Duodenal mucosa (tissue), 2 donors: Measurements from ENCODE around the gene RO60.
A peak's percentile ranks its signal among the peaks of the same experiment; 100 is the strongest.

ENCODE experiments used
- H3K27ac ChIP-seq: one replicate; pipeline ENCODE4 v1.7.0; 2013; ENCODE audit warnings: low read depth, low read length
- H3K27me3 ChIP-seq, 2 donors: one replicate each; pipeline ENCODE4 v1.7.0; 2013; ENCODE audit warnings: low read length in 2 of 2, control low read depth in 1 of 2; ENCODE audit not compliant: insufficient read depth in 2 of 2, control insufficient read depth in 1 of 2
- H3K36me3 ChIP-seq, 2 donors: one replicate each; pipeline ENCODE4 v1.7.0; 2013; ENCODE audit warnings: low read length in 2 of 2, control low read depth in 1 of 2; ENCODE audit not compliant: insufficient read depth in 2 of 2, control insufficient read depth in 1 of 2
- H3K4me1 ChIP-seq, 2 donors: one replicate each; pipeline ENCODE4 v1.7.0; 2013; ENCODE audit warnings: low read length in 2 of 2, control low read depth in 1 of 2; ENCODE audit not compliant: insufficient read depth in 2 of 2, control insufficient read depth in 1 of 2
- H3K4me3 ChIP-seq, 2 donors: one replicate each; pipeline ENCODE4 v1.7.0; 2013; ENCODE audit warnings: low read length in 2 of 2, low read depth in 1 of 2
- H3K9ac ChIP-seq, 2 donors: one replicate each; pipeline ENCODE4 v1.7.0; 2013; ENCODE audit warnings: low read length in 2 of 2, low read depth in 1 of 2
- H3K9me3 ChIP-seq, 2 donors: one replicate each; pipeline ENCODE4 v1.7.0; 2013; ENCODE audit warnings: low read length in 2 of 2, control low read depth in 1 of 2; ENCODE audit not compliant: control insufficient read depth in 1 of 2

The RO60 gene

DNA sequence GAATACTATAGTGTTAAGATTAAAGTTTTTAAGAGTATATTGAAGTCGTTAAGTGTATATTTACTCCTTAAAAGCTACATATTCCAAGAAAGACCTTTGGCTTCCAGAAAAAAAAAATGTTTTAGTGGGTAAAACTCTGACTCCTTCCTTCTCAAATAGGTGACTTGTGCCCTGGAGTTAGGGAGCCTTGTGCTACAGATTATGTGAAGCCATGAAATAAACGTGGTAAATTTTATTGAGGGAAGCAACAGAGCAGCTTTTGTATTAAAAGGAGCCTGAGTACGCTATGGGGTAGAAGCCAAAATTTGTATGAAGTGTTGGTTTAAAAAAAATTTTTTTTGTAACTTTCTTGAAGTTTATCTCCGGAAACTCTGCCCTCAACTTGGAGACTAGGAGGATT lies 994 bp downstream of the RO60 start:
- Histone ChIP-seq H3K36me3 (peaks cover 0 to under 1% of the 10 kb centered on the region in 2 donors), H3K9ac (peak overlapping the region; percentile 93 to 97), H3K27ac (no peak overlapping the region), H3K27me3 (no peaks in the 10 kb centered on the region), H3K9me3 (no peaks in the 10 kb centered on the region), H3K4me3 (peak overlapping the region; percentile 95 to 98), H3K4me1 (peaks cover 12 to 21% of the 10 kb centered on the region in 2 donors)

DNA sequence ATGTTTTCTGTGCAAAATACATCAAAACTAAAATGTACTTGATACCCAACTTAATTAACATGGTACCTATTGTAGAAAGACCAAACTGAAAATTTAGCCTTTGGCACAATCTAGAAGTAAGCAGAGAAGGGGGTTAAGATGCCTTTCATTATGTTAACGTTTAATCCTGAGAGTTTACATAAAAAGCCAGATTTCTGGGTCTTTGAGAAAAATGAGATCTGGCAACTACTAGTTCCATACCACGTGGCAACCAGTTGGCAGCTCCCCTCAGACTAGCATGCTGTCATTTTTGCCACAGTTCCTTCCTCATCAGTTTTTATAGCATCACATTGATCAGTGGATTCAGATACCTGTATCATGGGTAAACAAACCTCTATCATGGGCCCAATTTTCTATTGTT lies 1.5 kb downstream of the RO60 start:
- Histone ChIP-seq H3K9me3 (no peaks in the 10 kb centered on the region), H3K27me3 (no peaks in the 10 kb centered on the region), H3K27ac (no peak overlapping the region), H3K36me3 (no peaks in the 10 kb centered on the region), H3K4me3 (peak overlapping the region; percentile 95 to 98), H3K4me1 (peaks cover 12 to 21% of the 10 kb centered on the region in 2 donors), H3K9ac (peak overlapping the region in 1 of 2 donors; percentile 93)

- no peaks in the 10 kb centered on the region for H3K27me3 ChIP-seq
- H3K4me3 ChIP-seq: no peak overlapping the region
- H3K27ac ChIP-seq: no peak overlapping the region
- no peaks in the 10 kb centered on the region for H3K9me3 ChIP-seq
- peaks cover 10 to 12% of the 10 kb centered on the region in 2 donors for H3K4me1 ChIP-seq
- no peak overlapping the region for H3K9ac ChIP-seq
- H3K36me3 ChIP-seq: no peaks in the 10 kb centered on the region
Observed at GRCh38 chr1:193062698-193063463, 3.5 kb downstream of the RO60 start.

DNA sequence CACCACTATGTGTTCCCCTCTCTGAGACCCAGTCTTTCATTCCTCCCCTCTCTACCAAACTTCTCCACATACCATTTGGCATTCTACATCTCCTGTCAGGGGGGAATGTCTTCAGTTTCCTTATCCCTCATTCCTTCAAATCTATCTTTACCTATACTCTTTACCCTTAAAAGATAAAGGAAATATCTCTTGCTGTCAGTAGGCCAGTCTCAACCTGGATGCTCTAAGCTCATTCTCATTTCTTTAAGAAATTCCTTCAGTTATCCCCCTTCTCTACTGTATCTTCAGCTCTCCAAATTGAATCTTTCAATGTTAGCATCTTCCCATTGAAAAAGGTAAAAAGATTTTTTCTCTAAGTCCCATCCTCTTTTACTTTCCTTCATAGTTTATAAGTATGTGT lies 6.5 kb downstream of the RO60 start:
- Histone ChIP-seq H3K4me1 (peaks cover 4 to 9% of the 10 kb centered on the region in 2 donors), H3K9ac (no peak overlapping the region), H3K9me3 (no peaks in the 10 kb centered on the region), H3K36me3 (peaks cover 0 to 6% of the 10 kb centered on the region in 2 donors), H3K27ac (no peak overlapping the region), H3K27me3 (no peaks in the 10 kb centered on the region), H3K4me3 (no peak overlapping the region)

GRCh38 chr1:193066606-193067005 lies 7.2 kb downstream of the RO60 start:
- Histone ChIP-seq H3K9ac (no peak overlapping the region), H3K4me1 (peaks cover 0 to 6% of the 10 kb centered on the region in 2 donors), H3K36me3 (peaks cover 0 to 6% of the 10 kb centered on the region in 2 donors), H3K27ac (no peak overlapping the region), H3K4me3 (no peak overlapping the region), H3K27me3 (no peaks in the 10 kb centered on the region), H3K9me3 (no peaks in the 10 kb centered on the region)

- Histone ChIP-seq H3K9me3 (no peaks in the 10 kb centered on the region), H3K4me1 (peaks cover 0 to 6% of the 10 kb centered on the region in 2 donors), H3K27ac (no peak overlapping the region), H3K36me3 (peaks cover 0 to 6% of the 10 kb centered on the region in 2 donors), H3K4me3 (no peak overlapping the region), H3K9ac (no peak overlapping the region), H3K27me3 (no peaks in the 10 kb centered on the region)
Observed at GRCh38 chr1:193068013-193068412, 8.6 kb downstream of the RO60 start.

GRCh38 chr1:193069748-193070385 lies 10.5 kb downstream of the RO60 start:
- Histone ChIP-seq H3K4me1 (peaks cover 0 to 6% of the 10 kb centered on the region in 2 donors), H3K36me3 (peaks cover 0 to 10% of the 10 kb centered on the region in 2 donors), H3K9me3 (no peaks in the 10 kb centered on the region), H3K4me3 (no peak overlapping the region), H3K27ac (no peak overlapping the region), H3K9ac (no peak overlapping the region), H3K27me3 (no peaks in the 10 kb centered on the region)

DNA sequence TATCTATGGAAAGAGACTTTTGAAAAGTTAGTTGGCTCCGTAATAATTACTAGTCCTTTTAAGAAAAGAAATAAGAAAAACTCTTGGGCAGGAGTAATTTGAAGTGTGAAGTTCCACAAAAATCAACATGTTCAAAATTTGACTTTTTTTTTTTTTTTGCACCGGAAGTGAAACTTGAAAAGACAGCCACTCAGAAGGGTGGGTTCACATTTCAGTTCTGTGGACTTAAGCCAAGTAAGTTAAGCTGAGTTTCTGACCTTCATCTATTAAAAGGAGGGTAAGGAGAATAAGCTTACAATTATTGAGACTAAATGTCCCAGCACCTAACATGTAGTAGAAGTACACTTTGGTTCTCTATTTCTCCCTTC lies 11.0 kb downstream of the RO60 start:
- Histone ChIP-seq H3K27ac (no peak overlapping the region), H3K9me3 (no peaks in the 10 kb centered on the region), H3K27me3 (no peaks in the 10 kb centered on the region), H3K36me3 (peaks cover 0 to 10% of the 10 kb centered on the region in 2 donors), H3K4me3 (no peak overlapping the region), H3K4me1 (peaks cover 0 to 6% of the 10 kb centered on the region in 2 donors), H3K9ac (no peak overlapping the region)

DNA sequence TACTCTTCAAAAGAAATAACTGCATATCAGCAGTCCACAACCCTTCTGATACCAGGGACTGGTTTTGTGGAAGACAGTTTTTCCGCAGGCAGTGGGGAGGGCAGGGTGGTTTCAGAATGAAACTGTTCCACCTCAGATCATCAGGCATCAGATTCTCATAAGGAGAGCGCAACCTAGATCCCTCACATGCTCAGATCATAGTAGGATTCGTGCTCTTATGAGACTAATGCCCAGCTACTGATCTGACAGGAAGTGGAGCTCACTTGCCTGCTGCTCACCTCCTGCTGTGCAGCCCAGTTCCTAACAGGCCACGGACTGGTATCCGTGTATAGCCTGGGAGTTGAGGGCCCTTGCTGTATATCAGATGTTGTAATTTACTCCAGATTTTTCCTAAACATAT lies 11.5 kb downstream of the RO60 start:
- H3K9me3 ChIP-seq: no peaks in the 10 kb centered on the region
- no peak overlapping the region for H3K27ac ChIP-seq
- H3K9ac ChIP-seq: no peak overlapping the region
- H3K27me3 ChIP-seq: no peaks in the 10 kb centered on the region
- H3K4me1 ChIP-seq: peaks cover 0 to 6% of the 10 kb centered on the region in 2 donors
- H3K36me3 ChIP-seq: peaks cover 0 to 10% of the 10 kb centered on the region in 2 donors
- H3K4me3 ChIP-seq: no peak overlapping the region

DNA sequence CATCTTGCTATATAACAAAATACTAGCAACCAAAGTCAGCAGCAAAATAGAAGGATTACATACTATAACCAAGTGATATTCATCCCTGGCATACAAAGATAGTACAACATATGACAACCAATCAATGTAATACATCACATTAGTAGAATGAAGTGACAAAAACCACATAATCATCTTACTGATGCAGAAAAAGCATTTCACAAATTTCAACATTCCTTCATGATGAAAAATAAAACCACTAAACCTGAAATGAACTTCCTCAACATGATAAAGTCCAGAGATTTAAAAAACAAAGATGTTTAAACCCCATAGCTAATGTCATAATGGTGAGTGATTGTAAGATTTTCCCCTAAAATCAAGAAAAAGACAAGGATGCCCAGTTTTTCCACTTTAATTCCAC lies 18.6 kb downstream of the RO60 start:
- Histone ChIP-seq H3K36me3 (peaks cover 21 to 48% of the 10 kb centered on the region in 2 donors), H3K9ac (no peak overlapping the region), H3K4me3 (no peak overlapping the region), H3K9me3 (peaks cover 0 to 6% of the 10 kb centered on the region in 2 donors), H3K27me3 (no peaks in the 10 kb centered on the region), H3K4me1 (no peaks in the 10 kb centered on the region), H3K27ac (no peak overlapping the region)
